K562 (cell line): ENCODE measurements around the gene GEMIN7. TPM values are rescaled to one million over a fixed set of nuclear protein-coding genes. Genes with fewer than 3 reads are reported as not detected.

Experiments used
- ATAC-seq: fragments of 200-7000 bp; cut with Tn5 transposase; 3 replicates; pipeline ENCODE4 v1.9.1; 2020; ENCODE audit warnings: moderate library complexity
- BruUV-seq: library from RNA; stranded (reverse); fragments of 400-500 nt; replicated peaks from 2 replicates; lab custom pipeline; 2021; lab: Mats Ljungman, UMichigan
- CTCF ChIA-PET: fragments of 300-600 bp; formaldehyde crosslinking; extraction: SDS; loops from one replicate; lab custom pipeline; 2021; ENCODE audit warnings: low intra/inter-chr PET ratio; lab: Yijun Ruan, JAX
- POLR2A ChIA-PET: fragments of 300-600, 350-650 bp; sonication (Branson Sonifier 250); formaldehyde crosslinking; extraction: SDS; loops from one replicate; lab custom pipeline; 2021; ENCODE audit warnings: antibody characterized with exemption, inconsistent platforms; lab: Yijun Ruan, JAX
- DNase-seq, 4 experiments: peaks; one replicate each; pipeline versions ENCODE4 v3.0.0 to v3.0.0-alpha.2; 2011 to 2018; ENCODE audit warnings: low spot score in 3 of 4, mixed read lengths in 3 of 4; ENCODE audit errors: extremely low read depth in 1 of 4
- FAIRE-seq: peaks from 2 replicates; lab custom pipeline; 2011; peaks lifted over from hg19 to GRCh38; lab: Jason Lieb, UNC
- H2AFZ ChIP-seq: 2 replicates; pipeline ENCODE4 v1.6.0; 2011; ENCODE audit warnings: low read depth, low read length, control low read depth, inconsistent platforms
- H3K27ac ChIP-seq: fragments of 200-600 bp; 3 replicates; pipeline ENCODE4 v1.8.0; 2011; ENCODE audit warnings: low read depth, mild to moderate bottlenecking, control low read depth, inconsistent platforms, low read length, moderate library complexity, mixed read lengths; ENCODE audit errors: extremely low read depth
- H3K27me3 ChIP-seq, 2 experiments: fragments of 300-600 bp in 1 of 2; 2 replicates in 1 of 2; 3 replicates in 1 of 2; pipeline versions ENCODE4 v1.6.0 to v1.8.0; 2011; ENCODE audit warnings: inconsistent platforms in 2 of 2, low read length in 2 of 2, mild to moderate bottlenecking in 1 of 2, mixed read lengths in 1 of 2, moderate library complexity in 1 of 2; ENCODE audit not compliant: control insufficient read depth in 2 of 2, insufficient read depth in 2 of 2
- H3K36me3 ChIP-seq: fragments of 300-600 bp; 3 replicates; pipeline ENCODE4 v1.8.0; 2011; ENCODE audit warnings: mild to moderate bottlenecking, low read length, inconsistent platforms; ENCODE audit not compliant: control insufficient read depth, insufficient read depth
- H3K4me1 ChIP-seq, 2 experiments: fragments of 200-600 bp in 1 of 2; replicated peaks in 1 of 2; 2 replicates in 1 of 2; 3 replicates in 1 of 2; pipeline versions ENCODE4 v1.5.1 to v1.8.0; 2011; ENCODE audit warnings: inconsistent platforms in 2 of 2, low read length in 2 of 2, mild to moderate bottlenecking in 1 of 2, mixed read lengths in 1 of 2, moderate library complexity in 1 of 2; ENCODE audit not compliant: control insufficient read depth in 2 of 2, insufficient read depth in 2 of 2
- H3K4me2 ChIP-seq: 2 replicates; pipeline ENCODE4 v1.6.1; 2011; ENCODE audit warnings: low read length, control low read depth, inconsistent platforms, mixed read lengths; ENCODE audit not compliant: insufficient read depth
- H3K4me3 ChIP-seq: fragments of 200-600 bp; sonication (generic), shearing (Covaris generic); 2 replicates; pipeline ENCODE4 v1.5.1; 2016; ENCODE audit warnings: control low read depth, inconsistent platforms
- H3K79me2 ChIP-seq: fragments of 200-600 bp; 3 replicates; pipeline ENCODE4 v1.8.0; 2011; ENCODE audit warnings: low read length, inconsistent platforms; ENCODE audit not compliant: control insufficient read depth, insufficient read depth
- H3K9ac ChIP-seq, 2 experiments: 2 replicates each; pipeline versions ENCODE4 v1.6.0 to v1.6.1; 2011; ENCODE audit warnings: low read depth in 2 of 2, low read length in 2 of 2, control low read depth in 1 of 2, inconsistent platforms in 1 of 2, mild to moderate bottlenecking in 1 of 2, mixed read lengths in 1 of 2; ENCODE audit not compliant: insufficient read depth in 1 of 2
- H3K9me1 ChIP-seq: one replicate; pipeline ENCODE4 v1.6.0; 2011; ENCODE audit warnings: inconsistent platforms, mild to moderate bottlenecking, low read length, moderate library complexity; ENCODE audit not compliant: control insufficient read depth, insufficient read depth
- H3K9me3 ChIP-seq: replicated peaks from 2 replicates; pipeline ENCODE4 v1.5.1; 2011; ENCODE audit warnings: low read depth, low read length, inconsistent platforms; ENCODE audit not compliant: control insufficient read depth, insufficient read depth
- H4K20me1 ChIP-seq: replicated peaks from 2 replicates; pipeline ENCODE4 v1.6.1; 2011; ENCODE audit warnings: low read length, inconsistent platforms, mixed read lengths; ENCODE audit not compliant: control insufficient read depth, insufficient read depth
- ASH1L ChIP-seq: fragments of 450-650 bp; IDR thresholded peaks from 2 replicates; pipeline ENCODE4 v1.6.1; 2018; ENCODE audit warnings: borderline replicate concordance, mild to moderate bottlenecking, low read depth; ENCODE audit not compliant: partially characterized antibody
- CBX3 ChIP-seq, 2 experiments: IDR thresholded peaks; 1 replicate in 1 of 2; 2 replicates in 1 of 2; pipeline ENCODE4 v1.6.1; 2012; ENCODE audit warnings: inconsistent platforms in 2 of 2, low read length in 2 of 2, borderline replicate concordance in 1 of 2, control low read depth in 1 of 2
- GTF2E2 ChIP-seq: fragments of 200-800 bp; sonication (Bioruptor generic); IDR thresholded peaks from 2 replicates; pipeline ENCODE4 v1.6.1; 2016; ENCODE audit warnings: missing genetic modification characterization, missing compliant biosample characterization
- KAT7 ChIP-seq: sonication (generic); formaldehyde crosslinking; IDR thresholded peaks from 2 replicates; pipeline ENCODE4 v1.8.0; 2022; ENCODE audit warnings: missing genetic modification reagents, mild to moderate bottlenecking, borderline replicate concordance
- KDM4B ChIP-seq, 2 experiments: fragments of 450-650 bp in 1 of 2; sonication (generic) in 1 of 2; IDR thresholded peaks; 2 replicates each; pipeline ENCODE4 v1.6.1; 2016 to 2017; ENCODE audit warnings: borderline replicate concordance in 2 of 2, antibody characterized with exemption in 1 of 2, low read depth in 1 of 2, mild to moderate bottlenecking in 1 of 2
- MECOM ChIP-seq: fragments of 250-450 bp; sonication (Bioruptor Pico); IDR thresholded peaks from 2 replicates; pipeline ENCODE4 v1.8.0; 2022; ENCODE audit warnings: inconsistent platforms
- TBL1XR1 ChIP-seq, 2 experiments: IDR thresholded peaks; 2 replicates each; pipeline ENCODE4 v1.6.1; 2012; ENCODE audit warnings: improper control_type of control experiment in 2 of 2, low read length in 2 of 2, mild to moderate bottlenecking in 1 of 2
- TRIM24 ChIP-seq, 2 experiments: fragments of 450-650 bp; IDR thresholded peaks; 2 replicates each; pipeline ENCODE4 v1.6.1; 2016
- ZNF23 ChIP-seq: fragments of 250-450 bp; sonication (Bioruptor Pico); IDR thresholded peaks from 2 replicates; pipeline ENCODE4 v1.4.0; 2020; ENCODE audit warnings: mild to moderate bottlenecking
- ZNF707 ChIP-seq: fragments of 250-450 bp; sonication (Bioruptor Pico); conservative IDR thresholded peaks from 2 replicates; pipeline ENCODE4 v1.8.0; 2022; ENCODE audit warnings: inconsistent platforms, mild to moderate bottlenecking, moderate library complexity
- WGBS: fragments of 100-300 bp; shearing (Covaris generic); methylation state at CpG from one replicate; pipeline ENCODE4 v1.1.6; 2016; ENCODE audit warnings: low coverage, mixed read lengths; ENCODE audit not compliant: insufficient coverage; ENCODE audit errors: missing lambda C conversion rate; 5-methylcytosine and 5-hydroxymethylcytosine counted together
- in situ Hi-C: fragments of 300-500 bp; cut with MboI; formaldehyde crosslinking; loops from 4 replicates; pipeline ENCODE4 v1.15.0; 2018; ENCODE audit warnings: inconsistent platforms, mixed read lengths
- intact Hi-C: fragments of 100-400 bp; cut with micrococcal nuclease; formaldehyde crosslinking; loops from 2 replicates; pipeline ENCODE4 v1.14.2; 2022
- polyA plus RNA-seq, 8 experiments: library from polyadenylated mRNA; depleted of rRNA in 4 of 8; stranded (reverse) in 5 of 8; unstranded in 3 of 8; fragments of >200 nt; fragmentation: Nextera tagmentation in 2 of 8; fragmentation: Illumina TruSeq in 1 of 8; extraction: Ambion mirVana in 2 of 8; extraction: Trizol in 1 of 8; gene quantifications; 2 replicates each; pipeline versions ENCODE4 v1.2.1 to v1.2.3, GENCODE V29; 2011 to 2014; ENCODE audit warnings: inconsistent platforms in 1 of 8, missing spikeins in 1 of 8
- total RNA-seq, 7 experiments: library from RNA; depleted of rRNA in 6 of 7; stranded (reverse); fragments of >200 nt in 6 of 7; fragmentation: Illumina TruSeq in 2 of 7; extraction: Trizol in 2 of 7; gene quantifications; 2 replicates each; pipeline versions ENCODE4 v1.2.1 to v1.2.3, GENCODE V29; 2011 to 2021; ENCODE audit warnings: low replicate concordance in 1 of 7
- TF ChIP-seq, protein P1 (sequence below): sonication (generic); formaldehyde crosslinking; IDR thresholded peaks from 2 replicates; pipeline ENCODE4 v1.9.0; 2022; ENCODE audit warnings: mild to moderate bottlenecking, missing genetic modification reagents
- TF ChIP-seq, protein P2 (sequence below): fragments of 450-650 bp; IDR thresholded peaks from 2 replicates; pipeline ENCODE4 v1.7.0; 2016; ENCODE audit warnings: borderline replicate concordance
- TF ChIP-seq, protein P3 (sequence below): fragments of 250-450 bp; sonication (Bioruptor Pico); IDR thresholded peaks from 2 replicates; pipeline ENCODE4 v1.5.0; 2020; ENCODE audit warnings: mild to moderate bottlenecking, borderline replicate concordance
- TF ChIP-seq, protein P4 (sequence below): IDR thresholded peaks from 2 replicates; pipeline ENCODE4 v1.6.1; 2016; ENCODE audit warnings: missing genetic modification characterization, missing compliant biosample characterization

GEMIN7 gene
- total and polyA plus RNA-seq, 9 of the 15 experiments (the other 6 are each of a cell fraction or from before 2014, with no cell fraction given), result 23.1 to 124 (median 54.9) TPM

DNA sequence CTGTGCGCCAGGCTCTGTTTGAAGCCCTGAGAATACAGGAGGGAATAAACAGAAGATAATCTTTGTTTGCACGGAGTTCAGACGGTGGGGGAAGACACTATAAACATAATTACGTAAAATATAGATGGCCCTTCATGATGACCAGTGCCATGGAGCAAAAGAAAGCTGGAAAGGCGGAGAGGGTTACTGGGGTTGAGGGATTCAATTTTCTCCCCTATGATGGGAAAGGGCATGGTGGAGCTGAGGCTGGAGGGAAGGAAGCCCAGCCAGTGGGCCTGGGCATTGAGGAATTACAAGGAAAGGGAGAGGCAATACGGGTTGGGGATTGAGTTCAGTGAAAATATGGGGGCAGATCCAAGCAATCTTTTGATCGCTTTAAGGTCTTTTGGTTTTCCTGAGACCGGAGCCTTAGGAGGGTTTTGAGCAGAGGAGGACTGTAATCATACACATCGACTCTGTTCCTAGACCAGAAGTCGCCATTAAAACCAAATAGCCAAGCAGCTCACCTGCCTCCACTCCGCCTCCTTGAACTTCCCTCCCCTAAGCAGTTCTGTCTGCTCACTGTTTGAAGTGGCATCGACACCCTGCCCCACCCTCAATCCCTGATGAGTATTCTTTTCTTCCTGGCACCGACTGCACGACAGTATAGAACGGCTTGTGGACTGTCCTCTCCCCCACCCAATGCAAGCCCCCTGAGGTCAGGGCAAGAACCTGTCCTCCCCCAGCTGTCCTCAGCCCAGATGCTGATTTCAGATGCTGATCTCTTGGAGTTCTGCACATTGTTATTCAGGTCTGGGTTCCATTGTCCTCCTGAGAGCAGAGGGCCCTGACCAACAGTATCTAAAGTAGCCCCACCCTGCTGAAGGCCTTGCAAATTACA is 2.0 kb upstream of the GEMIN7 start:
- Histone ChIP-seq H3K9me1 (no peaks in the 10 kb centered on the region), H3K79me2 (peaks cover 58% of the 10 kb centered on the region), H3K4me3 (peak overlapping the region; percentile 77), H3K4me2 (peak overlapping the region; percentile 74), H4K20me1 (peaks cover 3% of the 10 kb centered on the region; the same call in 1 of the 2 replicates), H3K9ac (peak overlapping the region; percentile 43 to 92; a peak in 3 of 4 replicates), H3K4me1 (peaks cover 25 to 51% of the 10 kb centered on the region in 2 experiments), H3K27ac (peak overlapping the region; percentile 79), H3K36me3 (peaks cover 32% of the 10 kb centered on the region; the same call in 2 of the 3 replicates), H3K9me3 (no peaks in the 10 kb centered on the region), H3K27me3 (no peaks in the 10 kb centered on the region), H2AFZ (peak overlapping the region; percentile 80)
- BruUV-seq, result no TSS peak
- ATAC-seq, result no peak
- in situ Hi-C loops, result no loop called here
- intact Hi-C loops, result no loop called here
- DNase-seq, result peak in 1 of 4 experiments; percentile 45
- FAIRE-seq, result no peak
- ChIA-PET CTCF (no interaction called here), POLR2A (interaction anchor here (0.7 kb wide), 1 partner anchor 91 kb away, joined by 3 read pairs; no protein-coding TSS in a partner anchor)
- WGBS, result 59% methylated on average over 15 of the region's 15 CpGs
- TF ChIP-seq TBL1XR1 (IDR thresholded peaks at IDR 0.05; ENCODE audit: low read length in 2 of 2) (no peak), MECOM (CRISPR knock-in tag) (no peak), KDM4B (IDR thresholded peaks at IDR 0.05; ENCODE audit: borderline replicate concordance in 2 of 2, low read depth in 1 of 2) (no peak), TRIM24 (IDR thresholded peaks at IDR 0.05) (0 out of 4 replicates have a peak, but pooled peaks of 1 of the 2 experiments have one; percentile 17), ZNF23 (CRISPR knock-in tag) (no peak), GTF2E2 (tag) (no peak), CBX3 (IDR thresholded peaks at IDR 0.05; ENCODE audit: borderline replicate concordance in 1 of 2, low read length in 2 of 2) (no peak), ASH1L (no peak), ZNF707 (no peak), KAT7 (CRISPR knock-in tag) (no peak)
- TF ChIP-seq, protein P1, sequence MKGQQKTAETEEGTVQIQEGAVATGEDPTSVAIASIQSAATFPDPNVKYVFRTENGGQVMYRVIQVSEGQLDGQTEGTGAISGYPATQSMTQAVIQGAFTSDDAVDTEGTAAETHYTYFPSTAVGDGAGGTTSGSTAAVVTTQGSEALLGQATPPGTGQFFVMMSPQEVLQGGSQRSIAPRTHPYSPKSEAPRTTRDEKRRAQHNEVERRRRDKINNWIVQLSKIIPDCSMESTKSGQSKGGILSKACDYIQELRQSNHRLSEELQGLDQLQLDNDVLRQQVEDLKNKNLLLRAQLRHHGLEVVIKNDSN (CRISPR knock-in tag), result peak; percentile 18; the same call in 1 of the 2 replicates
- TF ChIP-seq, protein P2, sequence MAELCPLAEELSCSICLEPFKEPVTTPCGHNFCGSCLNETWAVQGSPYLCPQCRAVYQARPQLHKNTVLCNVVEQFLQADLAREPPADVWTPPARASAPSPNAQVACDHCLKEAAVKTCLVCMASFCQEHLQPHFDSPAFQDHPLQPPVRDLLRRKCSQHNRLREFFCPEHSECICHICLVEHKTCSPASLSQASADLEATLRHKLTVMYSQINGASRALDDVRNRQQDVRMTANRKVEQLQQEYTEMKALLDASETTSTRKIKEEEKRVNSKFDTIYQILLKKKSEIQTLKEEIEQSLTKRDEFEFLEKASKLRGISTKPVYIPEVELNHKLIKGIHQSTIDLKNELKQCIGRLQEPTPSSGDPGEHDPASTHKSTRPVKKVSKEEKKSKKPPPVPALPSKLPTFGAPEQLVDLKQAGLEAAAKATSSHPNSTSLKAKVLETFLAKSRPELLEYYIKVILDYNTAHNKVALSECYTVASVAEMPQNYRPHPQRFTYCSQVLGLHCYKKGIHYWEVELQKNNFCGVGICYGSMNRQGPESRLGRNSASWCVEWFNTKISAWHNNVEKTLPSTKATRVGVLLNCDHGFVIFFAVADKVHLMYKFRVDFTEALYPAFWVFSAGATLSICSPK, result 0 out of 2 replicates have a peak, but pooled peaks have one; percentile 23
- TF ChIP-seq, protein P3, sequence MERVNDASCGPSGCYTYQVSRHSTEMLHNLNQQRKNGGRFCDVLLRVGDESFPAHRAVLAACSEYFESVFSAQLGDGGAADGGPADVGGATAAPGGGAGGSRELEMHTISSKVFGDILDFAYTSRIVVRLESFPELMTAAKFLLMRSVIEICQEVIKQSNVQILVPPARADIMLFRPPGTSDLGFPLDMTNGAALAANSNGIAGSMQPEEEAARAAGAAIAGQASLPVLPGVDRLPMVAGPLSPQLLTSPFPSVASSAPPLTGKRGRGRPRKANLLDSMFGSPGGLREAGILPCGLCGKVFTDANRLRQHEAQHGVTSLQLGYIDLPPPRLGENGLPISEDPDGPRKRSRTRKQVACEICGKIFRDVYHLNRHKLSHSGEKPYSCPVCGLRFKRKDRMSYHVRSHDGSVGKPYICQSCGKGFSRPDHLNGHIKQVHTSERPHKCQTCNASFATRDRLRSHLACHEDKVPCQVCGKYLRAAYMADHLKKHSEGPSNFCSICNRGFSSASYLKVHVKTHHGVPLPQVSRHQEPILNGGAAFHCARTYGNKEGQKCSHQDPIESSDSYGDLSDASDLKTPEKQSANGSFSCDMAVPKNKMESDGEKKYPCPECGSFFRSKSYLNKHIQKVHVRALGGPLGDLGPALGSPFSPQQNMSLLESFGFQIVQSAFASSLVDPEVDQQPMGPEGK (CRISPR knock-in tag), result no peak
- TF ChIP-seq, protein P4, sequence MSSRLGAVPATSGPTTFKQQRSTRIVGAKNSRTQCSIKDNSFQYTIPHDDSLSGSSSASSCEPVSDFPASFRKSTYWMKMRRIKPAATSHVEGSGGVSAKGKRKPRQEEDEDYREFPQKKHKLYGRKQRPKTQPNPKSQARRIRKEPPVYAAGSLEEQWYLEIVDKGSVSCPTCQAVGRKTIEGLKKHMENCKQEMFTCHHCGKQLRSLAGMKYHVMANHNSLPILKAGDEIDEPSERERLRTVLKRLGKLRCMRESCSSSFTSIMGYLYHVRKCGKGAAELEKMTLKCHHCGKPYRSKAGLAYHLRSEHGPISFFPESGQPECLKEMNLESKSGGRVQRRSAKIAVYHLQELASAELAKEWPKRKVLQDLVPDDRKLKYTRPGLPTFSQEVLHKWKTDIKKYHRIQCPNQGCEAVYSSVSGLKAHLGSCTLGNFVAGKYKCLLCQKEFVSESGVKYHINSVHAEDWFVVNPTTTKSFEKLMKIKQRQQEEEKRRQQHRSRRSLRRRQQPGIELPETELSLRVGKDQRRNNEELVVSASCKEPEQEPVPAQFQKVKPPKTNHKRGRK (tag), result 0 out of 2 replicates have a peak, but pooled peaks have one; percentile 18
